HL-60 (cell line): Measurements from ENCODE around the gene ARHGEF17.

Experiments used
- CTCF ChIP-seq: IDR thresholded peaks from one replicate; pipeline ENCODE4 v1.5.1; 2011; ENCODE audit warnings: low read length, control low read depth, inconsistent platforms; ENCODE audit not compliant: insufficient read depth
- POLR2AphosphoS5 ChIP-seq: IDR thresholded peaks from 2 replicates; pipeline ENCODE4 v1.6.1; 2012; ENCODE audit warnings: low read depth
- TF ChIP-seq, protein P1 (sequence below): IDR thresholded peaks from 2 replicates; pipeline ENCODE4 v1.6.1; 2012; ENCODE audit warnings: low read depth; ENCODE audit not compliant: insufficient replicate concordance

GRCh38 chr11:73380331-73380730 lies 72.3 kb downstream of the ARHGEF17 start:
- TF ChIP-seq, protein P1, sequence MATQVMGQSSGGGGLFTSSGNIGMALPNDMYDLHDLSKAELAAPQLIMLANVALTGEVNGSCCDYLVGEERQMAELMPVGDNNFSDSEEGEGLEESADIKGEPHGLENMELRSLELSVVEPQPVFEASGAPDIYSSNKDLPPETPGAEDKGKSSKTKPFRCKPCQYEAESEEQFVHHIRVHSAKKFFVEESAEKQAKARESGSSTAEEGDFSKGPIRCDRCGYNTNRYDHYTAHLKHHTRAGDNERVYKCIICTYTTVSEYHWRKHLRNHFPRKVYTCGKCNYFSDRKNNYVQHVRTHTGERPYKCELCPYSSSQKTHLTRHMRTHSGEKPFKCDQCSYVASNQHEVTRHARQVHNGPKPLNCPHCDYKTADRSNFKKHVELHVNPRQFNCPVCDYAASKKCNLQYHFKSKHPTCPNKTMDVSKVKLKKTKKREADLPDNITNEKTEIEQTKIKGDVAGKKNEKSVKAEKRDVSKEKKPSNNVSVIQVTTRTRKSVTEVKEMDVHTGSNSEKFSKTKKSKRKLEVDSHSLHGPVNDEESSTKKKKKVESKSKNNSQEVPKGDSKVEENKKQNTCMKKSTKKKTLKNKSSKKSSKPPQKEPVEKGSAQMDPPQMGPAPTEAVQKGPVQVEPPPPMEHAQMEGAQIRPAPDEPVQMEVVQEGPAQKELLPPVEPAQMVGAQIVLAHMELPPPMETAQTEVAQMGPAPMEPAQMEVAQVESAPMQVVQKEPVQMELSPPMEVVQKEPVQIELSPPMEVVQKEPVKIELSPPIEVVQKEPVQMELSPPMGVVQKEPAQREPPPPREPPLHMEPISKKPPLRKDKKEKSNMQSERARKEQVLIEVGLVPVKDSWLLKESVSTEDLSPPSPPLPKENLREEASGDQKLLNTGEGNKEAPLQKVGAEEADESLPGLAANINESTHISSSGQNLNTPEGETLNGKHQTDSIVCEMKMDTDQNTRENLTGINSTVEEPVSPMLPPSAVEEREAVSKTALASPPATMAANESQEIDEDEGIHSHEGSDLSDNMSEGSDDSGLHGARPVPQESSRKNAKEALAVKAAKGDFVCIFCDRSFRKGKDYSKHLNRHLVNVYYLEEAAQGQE: no peak
- no peak for TF ChIP-seq CTCF
- no peak for TF ChIP-seq POLR2AphosphoS5
